H1 (cell line): ENCODE results near the gene HES2. TPM values are rescaled to one million over a fixed set of nuclear protein-coding genes. Genes with fewer than 3 reads are reported as not detected.

ENCODE experiments used
- CTCF ChIA-PET: fragments of 300-600 bp; sonication (Branson Sonifier 250); formaldehyde crosslinking; loops from one replicate; lab custom pipeline; 2021; ENCODE audit not compliant: partially characterized antibody; lab: Charles Lee
- POLR2A ChIA-PET: fragments of 300-600 bp; sonication (Branson Sonifier 250); formaldehyde crosslinking; loops from one replicate; lab custom pipeline; 2021; ENCODE audit warnings: inconsistent platforms; ENCODE audit not compliant: partially characterized antibody; lab: Charles Lee
- DNase-seq, 2 experiments: peaks; one replicate each; pipeline versions ENCODE4 v3.0.0 to v3.0.0-alpha.2; 2010 to 2022; ENCODE audit warnings: low spot score in 2 of 2, low read depth in 1 of 2, mixed read lengths in 1 of 2
- FAIRE-seq: peaks from 2 replicates; lab custom pipeline; 2011; peaks lifted over from hg19 to GRCh38; lab: Jason Lieb, UNC
- H2AFZ ChIP-seq: 2 replicates; pipeline ENCODE4 v1.8.1; 2012; ENCODE audit warnings: low read length, inconsistent platforms
- H2AK5ac ChIP-seq: 2 replicates; pipeline ENCODE4 v1.6.1; 2013; ENCODE audit warnings: low read depth, low read length
- H2BK120ac ChIP-seq: replicated peaks from 2 replicates; pipeline ENCODE3; 2013; ENCODE audit warnings: low read depth, low read length, inconsistent platforms
- H2BK12ac ChIP-seq: 2 replicates; pipeline ENCODE4 v1.6.1; 2013; ENCODE audit warnings: low read depth, low read length
- H2BK15ac ChIP-seq: 2 replicates; pipeline ENCODE4 v1.6.1; 2013; ENCODE audit warnings: low read length
- H2BK20ac ChIP-seq: 2 replicates; pipeline ENCODE4 v1.6.1; 2013; ENCODE audit warnings: low read length
- H2BK5ac ChIP-seq: 2 replicates; pipeline ENCODE4 v1.6.1; 2013; ENCODE audit warnings: low read depth, low read length
- H3K14ac ChIP-seq: 2 replicates; pipeline ENCODE4 v1.6.1; 2013; ENCODE audit warnings: inconsistent platforms; ENCODE audit not compliant: insufficient read length
- H3K18ac ChIP-seq: 2 replicates; pipeline ENCODE4 v1.6.1; 2013; ENCODE audit warnings: low read length; ENCODE audit errors: extremely low read depth
- H3K23ac ChIP-seq: 2 replicates; pipeline ENCODE4 v1.6.1; 2013; ENCODE audit warnings: inconsistent platforms; ENCODE audit not compliant: insufficient read length
- H3K23me2 ChIP-seq: 2 replicates; pipeline ENCODE4 v1.6.1; 2013; ENCODE audit warnings: low read depth, low read length
- H3K27ac ChIP-seq: 2 replicates; pipeline ENCODE4 v1.6.1; 2011; ENCODE audit warnings: low read depth, low read length, inconsistent platforms
- H3K27me3 ChIP-seq, 4 experiments: replicated peaks in 1 of 4; 1 replicate in 1 of 4; 2 replicates in 3 of 4; pipeline versions ENCODE4 v1.6.1 to v1.8.1; 2011 to 2013; ENCODE audit warnings: low read length in 3 of 4, mild to moderate bottlenecking in 3 of 4, inconsistent platforms in 2 of 4, mixed read lengths in 2 of 4, moderate library complexity in 1 of 4; ENCODE audit not compliant: control insufficient read depth in 3 of 4, insufficient read depth in 3 of 4; ENCODE audit errors: extremely low read depth in 1 of 4
- H3K36me3 ChIP-seq, 4 experiments: 2 replicates each; pipeline versions ENCODE4 v1.6.1 to v1.8.1; 2011 to 2013; ENCODE audit warnings: mild to moderate bottlenecking in 4 of 4, low read length in 3 of 4, moderate library complexity in 2 of 4, control low read depth in 1 of 4, inconsistent platforms in 1 of 4; ENCODE audit not compliant: insufficient read depth in 4 of 4, control insufficient read depth in 2 of 4
- H3K4ac ChIP-seq: replicated peaks from 2 replicates; pipeline ENCODE3; 2013; ENCODE audit warnings: low read length, low read depth, mixed read lengths, inconsistent platforms; ENCODE audit not compliant: insufficient read length
- H3K4me1 ChIP-seq, 4 experiments: replicated peaks in 1 of 4; 1 replicate in 1 of 4; 2 replicates in 3 of 4; pipeline versions ENCODE4 v1.6.1 to v1.8.1; 2011 to 2013; ENCODE audit warnings: low read length in 3 of 4, inconsistent platforms in 2 of 4, mixed read lengths in 1 of 4; ENCODE audit not compliant: insufficient read depth in 4 of 4, control insufficient read depth in 3 of 4
- H3K4me2 ChIP-seq, 2 experiments: 2 replicates each; pipeline versions ENCODE4 v1.6.1 to v1.8.1; 2011 to 2013; ENCODE audit warnings: low read depth in 2 of 2, low read length in 2 of 2, control low read depth in 1 of 2, inconsistent platforms in 1 of 2, mild to moderate bottlenecking in 1 of 2; ENCODE audit not compliant: insufficient read depth in 1 of 2
- H3K4me3 ChIP-seq, 4 experiments: fragments of 200-600, 300-600 bp in 1 of 4; sonication (generic), shearing (Covaris generic), sonication (Bioruptor Twin) in 1 of 4; 2 replicates each; pipeline versions ENCODE4 v1.5.1 to v1.8.1; 2011 to 2016; ENCODE audit warnings: low read length in 4 of 4, low read depth in 3 of 4, control low read depth in 2 of 4, inconsistent platforms in 2 of 4, mild to moderate bottlenecking in 2 of 4, mixed read lengths in 1 of 4, moderate library complexity in 1 of 4; ENCODE audit not compliant: insufficient read depth in 2 of 4; ENCODE audit errors: extremely low read depth in 1 of 4
- H3K56ac ChIP-seq: replicated peaks from 2 replicates; pipeline ENCODE3; 2013; ENCODE audit warnings: low read depth, mild to moderate bottlenecking, mixed read lengths, low read length, inconsistent platforms; ENCODE audit not compliant: insufficient read length
- H3K79me1 ChIP-seq: 2 replicates; pipeline ENCODE4 v1.6.1; 2013; ENCODE audit warnings: low read depth, low read length, control low read depth
- H3K79me2 ChIP-seq, 2 experiments: 2 replicates each; pipeline versions ENCODE4 v1.6.1 to v1.8.1; 2012 to 2013; ENCODE audit warnings: low read length in 2 of 2, mild to moderate bottlenecking in 2 of 2, inconsistent platforms in 1 of 2; ENCODE audit not compliant: insufficient read depth in 2 of 2, control insufficient read depth in 1 of 2
- H3K9ac ChIP-seq, 4 experiments: replicated peaks in 1 of 4; 1 replicate in 1 of 4; 2 replicates in 3 of 4; pipeline versions ENCODE4 v1.6.1 to v1.8.1; 2011 to 2013; ENCODE audit warnings: low read depth in 3 of 4, low read length in 3 of 4, control low read depth in 2 of 4, mild to moderate bottlenecking in 2 of 4, moderate library complexity in 2 of 4, inconsistent platforms in 1 of 4; ENCODE audit errors: extremely low read depth in 1 of 4
- H3K9me3 ChIP-seq, 2 experiments: 2 replicates each; pipeline versions ENCODE4 v1.6.1 to v1.8.1; 2012 to 2013; ENCODE audit warnings: mild to moderate bottlenecking in 2 of 2, moderate library complexity in 2 of 2, control low read depth in 1 of 2, inconsistent platforms in 1 of 2, low read depth in 1 of 2, low read length in 1 of 2, mixed read lengths in 1 of 2; ENCODE audit not compliant: insufficient read depth in 2 of 2
- H4K20me1 ChIP-seq, 2 experiments: replicated peaks in 1 of 2; 2 replicates each; pipeline versions ENCODE3 to v1.8.1; 2011 to 2013; ENCODE audit warnings: inconsistent platforms in 2 of 2, low read length in 2 of 2, mild to moderate bottlenecking in 1 of 2; ENCODE audit not compliant: insufficient read depth in 2 of 2, control insufficient read depth in 1 of 2
- H4K5ac ChIP-seq: 2 replicates; pipeline ENCODE4 v1.6.1; 2013; ENCODE audit warnings: low read length, low read depth, mixed read lengths, inconsistent platforms; ENCODE audit not compliant: insufficient read length
- H4K8ac ChIP-seq: 2 replicates; pipeline ENCODE4 v1.8.0; 2013; ENCODE audit warnings: mild to moderate bottlenecking, moderate library complexity, low read length, inconsistent platforms; ENCODE audit not compliant: insufficient read depth; ENCODE audit errors: extremely low read depth
- H4K91ac ChIP-seq: replicated peaks from 2 replicates; pipeline ENCODE3; 2013; ENCODE audit warnings: low read length, mixed read lengths, inconsistent platforms; ENCODE audit not compliant: insufficient read length
- CBX8 ChIP-seq: fragments of 300-800, 300-1000 bp; sonication (generic); IDR thresholded peaks from 2 replicates; pipeline ENCODE4 v1.7.1; 2016; ENCODE audit warnings: low read depth, low read length, borderline replicate concordance
- EZH2 ChIP-seq: fragments of 200-600 bp; sonication (generic); IDR thresholded peaks from 2 replicates; pipeline ENCODE4 v1.7.1; 2012; ENCODE audit warnings: low read depth, mild to moderate bottlenecking, moderate library complexity, low read length, inconsistent platforms; ENCODE audit not compliant: severe bottlenecking
- PHF8 ChIP-seq: fragments of 200-600 bp; sonication (generic); conservative IDR thresholded peaks from 2 replicates; pipeline ENCODE4 v1.7.1; 2012; ENCODE audit warnings: low read depth, mild to moderate bottlenecking, inconsistent platforms, low read length, moderate library complexity
- SIRT6 ChIP-seq: IDR thresholded peaks from one replicate; pipeline ENCODE4 v1.7.1; 2012; ENCODE audit warnings: low read length, inconsistent platforms
- WGBS, 2 experiments: shearing (Covaris generic) in 1 of 2; methylation state at CpG; one replicate each; pipeline versions ENCODE4 v1.1.6 to v1.1.7; 2013 to 2015; ENCODE audit warnings: low lambda C conversion rate in 2 of 2, mixed read lengths in 2 of 2, inconsistent platforms in 1 of 2, low coverage in 1 of 2, missing lambda C conversion rate in 1 of 2; ENCODE audit not compliant: insufficient replicate concordance in 2 of 2, insufficient coverage in 1 of 2, insufficient read length in 1 of 2; ENCODE audit errors: extremely low coverage in 1 of 2, missing lambda C conversion rate in 1 of 2; 5-methylcytosine and 5-hydroxymethylcytosine counted together
- polyA plus RNA-seq, 7 experiments: library from polyadenylated mRNA; depleted of rRNA in 3 of 7; stranded (reverse) in 5 of 7; unstranded in 2 of 7; fragments of >200 nt in 5 of 7; fragments of 200-250 nt in 2 of 7; gene quantifications; 1 replicate in 5 of 7; 2 replicates in 1 of 7; 4 replicates in 1 of 7; pipeline versions ENCODE4 v1.2.1 to v1.2.3, GENCODE V29; 2011 to 2013; ENCODE audit warnings: missing spikeins in 2 of 7, mixed read lengths in 2 of 7
- total RNA-seq: library from RNA; stranded (reverse); fragmentation: NEBNext Ultra II Directional; extraction: Animal tissue kit (Norgen Biotek cat#: 25700); gene quantifications from 2 replicates; pipeline ENCODE4 v1.2.1, GENCODE V29; 2021

HES2 gene
- total and polyA plus RNA-seq, 2 of the 8 experiments (the other 6 are each of a cell fraction or from before 2014, with no cell fraction given), result 0.15 to 0.53 TPM

- no peak for DNase-seq
- Histone ChIP-seq H3K27ac (no peak overlapping the region), H3K23me2 (peaks cover 6% of the 10 kb centered on the region; the same call in 1 of the 2 replicates), H2BK15ac (no peak overlapping the region), H3K4me2 (no peak overlapping the region), H3K9ac (no peak overlapping the region), H2AK5ac (no peak overlapping the region), H3K23ac (no peak overlapping the region), H3K4me1 (peaks cover 0 to 22% (median 9%) of the 10 kb centered on the region in 4 experiments; a peak in 5 of 7 replicates), H3K14ac (no peak overlapping the region), H2BK12ac (no peak overlapping the region), H4K20me1 (peaks cover 0 to 7% of the 10 kb centered on the region in 2 experiments), H3K56ac (no peak overlapping the region), H3K27me3 (peaks cover 31 to 52% (median 44%) of the 10 kb centered on the region in 4 experiments), H3K9me3 (no peaks in the 10 kb centered on the region), H3K18ac (no peak overlapping the region), H2AFZ (no peak overlapping the region), H3K79me1 (no peaks in the 10 kb centered on the region), H2BK5ac (no peak overlapping the region), H4K5ac (no peak overlapping the region), H2BK120ac (no peak overlapping the region), H4K8ac (no peak overlapping the region), H3K36me3 (peaks cover 0 to 5% (median 0%) of the 10 kb centered on the region in 4 experiments; a peak in 1 of 8 replicates), H3K4ac (no peak overlapping the region), H3K4me3 (no peak overlapping the region), H2BK20ac (no peak overlapping the region), H4K91ac (no peak overlapping the region), H3K79me2 (no peaks in the 10 kb centered on the region)
- no peak for FAIRE-seq
- CTCF ChIA-PET, result interaction anchor here (1.0 to 2.9 kb wide), 7 partner anchors 9 to 188 kb away, joined by 3 to 42 read pairs (median 5); no protein-coding TSS in a partner anchor
- WGBS, 2 experiments, result 89% methylated on average over 8 of the region's 10 CpGs; no CpG with 5 or more reads in 1 of the 2 experiments
- POLR2A ChIA-PET, result interaction anchor here (1.1 to 1.2 kb wide), 2 partner anchors 8 to 11 kb away, joined by 3 read pairs; no protein-coding TSS in a partner anchor
- TF ChIP-seq CBX8, result no peak
- TF ChIP-seq SIRT6, result no peak
- TF ChIP-seq EZH2, result no peak
- TF ChIP-seq PHF8, result no peak
These were observed 7.2 kb upstream of the HES2 start for GRCh38 chr1:6426972-6427350.
